Activated CD8-positive, alpha-beta memory T cell treated with anti-CD3 and anti-CD28 coated beads, Interleukin-2, amount 10 ng/mL, durations not matched to agents 7 days and 5 days (primary cell): ENCODE data around the gene MVB12B. TPM values are rescaled to one million over a fixed set of nuclear protein-coding genes. Genes with fewer than 3 reads are reported as not detected.

ENCODE experiments used
- ATAC-seq: fragments of 150-1000 bp; cut with Tn5 transposase; one replicate; pipeline ENCODE4 v1.10.0; 2021; ENCODE audit warnings: moderate library complexity
- CTCF ChIA-PET: fragments of 350-600 bp; sonication (Branson Sonifier 250); formaldehyde crosslinking; loops from one replicate; lab custom pipeline; 2021; ENCODE audit warnings: antibody characterized with exemption; lab: Charles Lee
- DNase-seq: peaks from one replicate; pipeline ENCODE4 v3.0.0-alpha.2; 2020
- H3K27ac Mint-ChIP-seq: one replicate; pipeline ENCODE4 v1.8.0; 2021; ENCODE audit warnings: mild to moderate bottlenecking, mixed read lengths
- H3K27me3 Mint-ChIP-seq: one replicate; pipeline ENCODE4 v1.8.0; 2021; ENCODE audit warnings: mixed read lengths
- H3K36me3 Mint-ChIP-seq: one replicate; pipeline ENCODE4 v1.8.0; 2021; ENCODE audit warnings: mild to moderate bottlenecking, mixed read lengths
- H3K4me1 Mint-ChIP-seq: one replicate; pipeline ENCODE4 v1.8.0; 2021; ENCODE audit warnings: mixed read lengths
- H3K4me3 Mint-ChIP-seq: one replicate; pipeline ENCODE4 v1.8.0; 2021; ENCODE audit warnings: mild to moderate bottlenecking, moderate library complexity, mixed read lengths
- H3K9me3 Mint-ChIP-seq: one replicate; pipeline ENCODE4 v1.8.0; 2022; ENCODE audit warnings: low read depth, mixed read lengths
- total RNA-seq, 2 experiments: library from RNA; stranded (reverse); gene quantifications; one replicate each; pipeline ENCODE4 v1.2.3, GENCODE V29; 2021

The MVB12B gene
- total RNA-seq, 2 experiments from 2014 or later: 39.2 to 57.0 TPM

- CTCF ChIA-PET: interaction anchor here (1.0 to 7.9 kb wide), 4 partner anchors 74 to 100 kb away, joined by 3 to 107 read pairs (median 10); no protein-coding TSS in a partner anchor
Observed at GRCh38 chr9:126401581-126401980, 75.0 kb downstream of the MVB12B start.

GRCh38 chr9:126403397-126403796 lies 76.8 kb downstream of the MVB12B start:
- no peak for ATAC-seq
- H3K27me3 Mint-ChIP-seq: no peaks in the 10 kb centered on the region
- H3K9me3 Mint-ChIP-seq: no peaks in the 10 kb centered on the region
- no peak overlapping the region for H3K27ac Mint-ChIP-seq
- no peak overlapping the region for H3K4me3 Mint-ChIP-seq
- CTCF ChIA-PET: interaction anchor here (2.4 kb wide), 1 partner anchor 88 kb away, joined by 16 read pairs; no protein-coding TSS in a partner anchor
- peaks cover 39% of the 10 kb centered on the region for H3K4me1 Mint-ChIP-seq
- no peak for DNase-seq
- H3K36me3 Mint-ChIP-seq: peaks cover 11% of the 10 kb centered on the region

More at GRCh38 chr9:126401581-126401980, 75.0 kb downstream of the MVB12B start:
- ATAC-seq (no peak), DNase-seq (no peak)
- Mint-ChIP-seq H3K4me3 (no peak overlapping the region), H3K4me1 (peaks cover 55% of the 10 kb centered on the region), H3K27me3 (no peaks in the 10 kb centered on the region), H3K9me3 (no peaks in the 10 kb centered on the region), H3K36me3 (peaks cover 20% of the 10 kb centered on the region), H3K27ac (peak overlapping the region; percentile 73)

GRCh38 chr9:126404459-126404858 lies 77.8 kb downstream of the MVB12B start:
- Mint-ChIP-seq H3K9me3 (no peaks in the 10 kb centered on the region), H3K36me3 (peaks cover 14% of the 10 kb centered on the region), H3K27me3 (no peaks in the 10 kb centered on the region), H3K27ac (no peak overlapping the region), H3K4me3 (no peak overlapping the region), H3K4me1 (peaks cover 36% of the 10 kb centered on the region)
- CTCF ChIA-PET: interaction anchor here (0.6 to 2.4 kb wide), 3 partner anchors 87 to 329 kb away, joined by 4 to 16 read pairs (median 4); no protein-coding TSS in a partner anchor
- DNase-seq: no peak
- no peak for ATAC-seq

- H3K4me1 Mint-ChIP-seq: peaks cover 41% of the 10 kb centered on the region
- peak overlapping the region; percentile 20 for H3K27ac Mint-ChIP-seq
- CTCF ChIA-PET: interaction anchor here (1.2 to 2.4 kb wide), 6 partner anchors 9 to 104 kb away, joined by 3 to 16 read pairs (median 4); no protein-coding TSS in a partner anchor
- no peak overlapping the region for H3K4me3 Mint-ChIP-seq
- no peak for ATAC-seq
- H3K27me3 Mint-ChIP-seq: no peaks in the 10 kb centered on the region
- H3K9me3 Mint-ChIP-seq: no peaks in the 10 kb centered on the region
- H3K36me3 Mint-ChIP-seq: peaks cover 24% of the 10 kb centered on the region
- DNase-seq: no peak
Observed at GRCh38 chr9:126406075-126406667, 79.5 kb downstream of the MVB12B start.

GRCh38 chr9:126407114-126407870 lies 80.7 kb downstream of the MVB12B start:
- Mint-ChIP-seq H3K9me3 (no peaks in the 10 kb centered on the region), H3K27ac (no peak overlapping the region), H3K4me3 (no peak overlapping the region), H3K27me3 (no peaks in the 10 kb centered on the region), H3K4me1 (peaks cover 42% of the 10 kb centered on the region), H3K36me3 (peaks cover 28% of the 10 kb centered on the region)
- ATAC-seq (no peak), DNase-seq (no peak)
- CTCF ChIA-PET: interaction anchor here (0.7 to 6.4 kb wide), 3 partner anchors 9 to 105 kb away, joined by 3 to 41 read pairs (median 4); no protein-coding TSS in a partner anchor

GRCh38 chr9:126408004-126408403 lies 81.4 kb downstream of the MVB12B start:
- no peaks in the 10 kb centered on the region for H3K9me3 Mint-ChIP-seq
- H3K4me1 Mint-ChIP-seq: peaks cover 47% of the 10 kb centered on the region
- no peak overlapping the region for H3K27ac Mint-ChIP-seq
- H3K36me3 Mint-ChIP-seq: peaks cover 31% of the 10 kb centered on the region
- DNase-seq (no peak), ATAC-seq (no peak)
- CTCF ChIA-PET: interaction anchor here (6.4 kb wide), 1 partner anchor 10 kb away, joined by 41 read pairs; no protein-coding TSS in a partner anchor
- H3K27me3 Mint-ChIP-seq: no peaks in the 10 kb centered on the region
- H3K4me3 Mint-ChIP-seq: no peak overlapping the region

- H3K4me3 Mint-ChIP-seq: no peak overlapping the region
Observed at GRCh38 chr9:126410229-126410628, 83.6 kb downstream of the MVB12B start.

GRCh38 chr9:126411225-126411947 lies 84.8 kb downstream of the MVB12B start:
- Mint-ChIP-seq H3K9me3 (no peaks in the 10 kb centered on the region), H3K4me1 (peaks cover 47% of the 10 kb centered on the region), H3K36me3 (peaks cover 31% of the 10 kb centered on the region), H3K27ac (peak overlapping the region; percentile 96), H3K27me3 (no peaks in the 10 kb centered on the region), H3K4me3 (peak overlapping the region; percentile 65)
- CTCF ChIA-PET: interaction anchor here (0.6 to 6.4 kb wide), 6 partner anchors 14 to 89 kb away, joined by 3 to 41 read pairs (median 4); no protein-coding TSS in a partner anchor
- peak; percentile 85 for ATAC-seq
- peak; percentile 80 for DNase-seq

More at GRCh38 chr9:126410229-126410628, 83.6 kb downstream of the MVB12B start:
- DNase-seq: no peak
- no peaks in the 10 kb centered on the region for H3K27me3 Mint-ChIP-seq
- CTCF ChIA-PET: interaction anchor here (6.4 kb wide), 1 partner anchor 12 kb away, joined by 41 read pairs; no protein-coding TSS in a partner anchor
- H3K27ac Mint-ChIP-seq: peak overlapping the region; percentile 96
- no peak for ATAC-seq
- peaks cover 31% of the 10 kb centered on the region for H3K36me3 Mint-ChIP-seq
- H3K9me3 Mint-ChIP-seq: no peaks in the 10 kb centered on the region
- peaks cover 45% of the 10 kb centered on the region for H3K4me1 Mint-ChIP-seq

- CTCF ChIA-PET: interaction anchor here (0.6 to 6.4 kb wide), 4 partner anchors 14 to 88 kb away, joined by 3 to 41 read pairs (median 5); no protein-coding TSS in a partner anchor
- peaks cover 46% of the 10 kb centered on the region for H3K4me1 Mint-ChIP-seq
Observed at GRCh38 chr9:126411948-126412284, 85.3 kb downstream of the MVB12B start.

GRCh38 chr9:126412905-126413304 lies 86.3 kb downstream of the MVB12B start:
- peaks cover 48% of the 10 kb centered on the region for H3K4me1 Mint-ChIP-seq
- CTCF ChIA-PET: interaction anchor here (6.4 kb wide), 1 partner anchor 15 kb away, joined by 41 read pairs; no protein-coding TSS in a partner anchor
- H3K27ac Mint-ChIP-seq: peak overlapping the region; percentile 96
- no peak for ATAC-seq
- no peaks in the 10 kb centered on the region for H3K9me3 Mint-ChIP-seq
- H3K27me3 Mint-ChIP-seq: no peaks in the 10 kb centered on the region
- no peak for DNase-seq
- no peak overlapping the region for H3K4me3 Mint-ChIP-seq
- peaks cover 31% of the 10 kb centered on the region for H3K36me3 Mint-ChIP-seq

More at GRCh38 chr9:126411948-126412284, 85.3 kb downstream of the MVB12B start:
- H3K9me3 Mint-ChIP-seq: no peaks in the 10 kb centered on the region
- DNase-seq (no peak), ATAC-seq (no peak)
- H3K36me3 Mint-ChIP-seq: peaks cover 31% of the 10 kb centered on the region
- H3K4me3 Mint-ChIP-seq: peak overlapping the region; percentile 65
- peak overlapping the region; percentile 96 for H3K27ac Mint-ChIP-seq
- H3K27me3 Mint-ChIP-seq: no peaks in the 10 kb centered on the region

- Mint-ChIP-seq H3K27me3 (no peaks in the 10 kb centered on the region), H3K36me3 (peaks cover 31% of the 10 kb centered on the region), H3K4me1 (peaks cover 50% of the 10 kb centered on the region), H3K9me3 (no peaks in the 10 kb centered on the region), H3K4me3 (no peak overlapping the region), H3K27ac (peak overlapping the region; percentile 22)
- ATAC-seq: no peak
- DNase-seq: no peak
- CTCF ChIA-PET: interaction anchor here (0.8 to 6.4 kb wide), 2 partner anchors 16 to 56 kb away, joined by 4 to 41 read pairs; no protein-coding TSS in a partner anchor
Observed at GRCh38 chr9:126413391-126414068, 86.9 kb downstream of the MVB12B start.

GRCh38 chr9:126415741-126416370 lies 89.2 kb downstream of the MVB12B start:
- DNase-seq: no peak
- H3K9me3 Mint-ChIP-seq: no peaks in the 10 kb centered on the region
- no peak for ATAC-seq
- H3K27me3 Mint-ChIP-seq: no peaks in the 10 kb centered on the region
- H3K4me1 Mint-ChIP-seq: peaks cover 45% of the 10 kb centered on the region
- peaks cover 17% of the 10 kb centered on the region for H3K36me3 Mint-ChIP-seq
- no peak overlapping the region for H3K27ac Mint-ChIP-seq
- CTCF ChIA-PET: interaction anchor here (1.0 to 1.2 kb wide), 3 partner anchors 10 to 75 kb away, joined by 4 to 5 read pairs (median 4); no protein-coding TSS in a partner anchor
- no peak overlapping the region for H3K4me3 Mint-ChIP-seq
